AG10803 (cell line): ENCODE data around the gene WDR13.
A peak's percentile ranks its signal among the peaks of the same experiment; 100 is the strongest.

Experiments
- DNase-seq: peaks from one replicate; pipeline ENCODE4 v3.0.0; 2010; ENCODE audit warnings: low read depth
- H3K4me3 ChIP-seq: 2 replicates; pipeline ENCODE4 v1.5.1; 2011; ENCODE audit warnings: mild to moderate bottlenecking, low read length, control low read depth
- CTCF ChIP-seq: conservative IDR thresholded peaks from 2 replicates; pipeline ENCODE4 v1.5.1; 2011; ENCODE audit warnings: mild to moderate bottlenecking, low read length, control low read depth, inconsistent platforms

Gene WDR13

GRCh38 chrX:48579259-48579658, 18.0 kb upstream of the WDR13 start:
- DNase-seq, result no peak
- H3K4me3 ChIP-seq, result no peak overlapping the region
- TF ChIP-seq CTCF, result no peak

GRCh38 chrX:48580662-48581061, 16.6 kb upstream of the WDR13 start:
- no peak for TF ChIP-seq CTCF
- H3K4me3 ChIP-seq, result no peak overlapping the region
- no peak for DNase-seq

GRCh38 chrX:48584698-48585097, 12.6 kb upstream of the WDR13 start:
- no peak for TF ChIP-seq CTCF
- no peak for DNase-seq
- no peak overlapping the region for H3K4me3 ChIP-seq

GRCh38 chrX:48589482-48590162, 7.7 kb upstream of the WDR13 start:
- TF ChIP-seq CTCF, result no peak
- DNase-seq, result no peak
- no peak overlapping the region for H3K4me3 ChIP-seq

GRCh38 chrX:48590203-48591103, 6.8 kb upstream of the WDR13 start:
- no peak for DNase-seq
- no peak overlapping the region for H3K4me3 ChIP-seq
- no peak for TF ChIP-seq CTCF

GRCh38 chrX:48591255-48591791, 6.0 kb upstream of the WDR13 start:
- no peak for TF ChIP-seq CTCF
- peak; percentile 65 for DNase-seq
- H3K4me3 ChIP-seq, result no peak overlapping the region

GRCh38 chrX:48592971-48593370, 4.3 kb upstream of the WDR13 start:
- no peak for DNase-seq
- no peak overlapping the region for H3K4me3 ChIP-seq
- no peak for TF ChIP-seq CTCF
